CD4-positive, alpha-beta T cell treated with Interferon alpha-2 for 1 hour (primary cell): Measurements from ENCODE around the gene SNRNP35.
"Not testable (repeated sequence)": the region's sequence is repeated elsewhere in the genome, so short reads cannot be mapped to it uniquely, and the experiment has no call there.

Source experiments
- DNase-seq, 2 donors: peaks; one replicate each; pipeline ENCODE4 v3.0.0-alpha.2; 2020 to 2022

The SNRNP35 gene

DNA sequence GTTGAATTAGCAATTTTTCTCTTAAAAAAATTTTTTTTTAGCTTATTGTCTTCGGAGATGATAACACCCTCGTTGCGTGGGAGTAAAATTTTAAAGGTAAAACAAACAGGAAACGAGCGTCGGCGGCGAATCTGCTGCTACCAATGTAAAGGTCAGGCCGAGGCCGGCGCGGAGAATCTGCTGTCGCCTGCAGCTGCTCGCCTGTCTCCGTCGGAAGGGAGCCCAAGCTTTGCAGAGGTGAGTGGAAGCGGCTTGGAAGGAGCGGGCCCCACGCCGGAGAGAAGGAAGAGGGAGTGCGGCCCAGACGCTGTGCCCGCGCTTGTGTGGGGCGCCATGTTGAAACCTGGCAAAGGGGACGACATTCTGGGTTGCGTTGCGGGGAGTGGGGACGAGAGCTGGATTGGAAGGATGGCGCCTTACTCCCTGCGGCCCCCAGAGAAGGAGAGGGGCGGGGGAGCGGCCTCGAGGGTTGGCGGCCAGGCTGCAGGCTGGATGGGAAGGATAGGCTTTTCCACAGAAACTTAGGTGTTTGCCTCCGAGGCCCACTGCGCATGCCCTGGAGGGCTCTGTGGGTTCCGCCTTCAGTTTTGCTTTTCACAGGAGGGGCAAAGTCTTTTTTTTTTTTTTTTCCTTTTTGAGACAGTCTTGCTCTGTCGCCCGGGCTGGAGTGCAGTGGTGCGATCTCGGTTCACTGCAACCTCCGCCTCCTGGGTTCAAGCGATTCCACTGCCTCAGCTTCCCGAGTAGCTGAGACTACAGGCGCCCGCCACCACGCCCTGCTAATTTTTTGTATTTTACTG is at the start of gene SNRNP35:
Gene SNRNP35, plus strand, starts transcription at position 160 of the 800 bp plus-strand sequence. CDS start 7,402 bp downstream, outside the sequence.
- peak; percentile 85 to 89 for DNase-seq

DNA sequence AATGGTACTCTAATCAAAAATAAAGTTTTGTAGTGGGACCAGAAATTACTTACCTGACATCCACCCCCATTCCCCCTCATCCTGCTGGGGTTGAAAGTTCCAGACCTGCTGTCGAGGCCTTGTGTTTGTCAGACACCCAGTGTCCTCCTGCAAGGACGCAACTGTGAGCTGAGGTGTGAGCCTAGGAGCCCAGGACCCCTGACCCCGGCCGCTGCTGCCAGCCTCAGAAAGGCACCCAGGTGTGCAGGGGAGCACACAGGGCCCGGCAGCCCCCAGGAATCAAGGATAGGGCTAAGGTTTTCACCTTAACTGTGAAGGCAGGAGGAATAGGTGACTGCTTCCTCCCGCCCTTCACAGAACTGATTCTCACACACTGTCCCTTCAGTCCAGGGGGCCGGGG is 49.3 kb upstream of the SNRNP35 start:
- DNase-seq = not testable (repeated sequence)

DNA sequence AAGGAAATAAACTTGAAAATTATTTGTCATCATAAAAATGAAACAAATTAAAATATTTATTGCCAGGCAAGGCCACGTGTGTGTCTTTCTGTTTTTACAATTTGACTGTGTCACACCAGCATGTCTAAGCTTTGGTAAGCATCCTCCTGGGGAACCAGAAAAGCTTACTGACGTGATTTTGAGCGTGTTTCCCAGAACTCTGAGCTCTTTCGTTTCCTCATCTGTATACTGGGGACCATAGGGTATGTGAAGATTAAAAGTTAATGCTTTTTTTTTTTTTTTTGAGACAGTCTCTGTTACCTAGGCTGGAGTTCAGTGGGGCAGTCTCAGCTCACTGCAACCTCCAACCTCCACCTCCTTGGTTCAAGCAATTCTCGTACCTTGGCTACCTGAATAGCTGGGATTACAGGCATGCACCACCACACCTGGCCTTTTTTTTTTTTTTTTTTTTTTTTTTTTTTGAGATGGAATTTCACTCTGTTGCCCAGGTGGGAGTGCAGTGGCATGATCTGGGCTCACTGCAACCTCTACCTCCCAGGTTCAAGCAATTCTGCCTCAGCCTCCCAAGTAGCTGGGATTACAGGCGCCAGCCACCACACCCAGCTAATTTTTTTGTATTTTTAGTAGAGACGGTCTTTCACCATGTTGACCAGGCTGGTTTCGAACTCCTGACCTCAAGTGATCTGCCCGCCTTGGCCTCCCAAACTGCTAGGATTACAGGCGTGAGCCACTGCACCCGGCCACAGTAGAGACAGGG is 48.5 kb upstream of the SNRNP35 start:
- DNase-seq = not testable (repeated sequence)

DNA sequence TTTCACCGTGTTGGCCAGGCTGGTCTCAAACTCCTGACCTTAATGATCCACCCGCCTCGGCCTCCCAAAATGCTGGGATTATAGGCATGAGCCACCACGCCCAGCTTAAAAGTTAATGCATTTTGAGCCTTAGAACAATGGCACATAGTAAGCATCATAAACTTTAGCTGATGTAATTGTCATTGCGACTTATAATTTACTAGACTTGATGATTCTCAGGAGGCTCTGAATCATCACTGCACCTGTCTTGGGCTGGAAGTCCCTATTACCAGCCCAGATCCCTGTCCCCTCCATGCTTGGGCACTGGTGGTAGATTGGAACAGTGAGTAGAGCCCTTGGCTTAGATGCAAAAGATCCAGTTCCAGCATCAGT is 47.9 kb upstream of the SNRNP35 start:
- DNase-seq = no peak

- no peak for DNase-seq
Observed at GRCh38 chr12:123421314-123421713, 36.6 kb upstream of the SNRNP35 start.

DNA sequence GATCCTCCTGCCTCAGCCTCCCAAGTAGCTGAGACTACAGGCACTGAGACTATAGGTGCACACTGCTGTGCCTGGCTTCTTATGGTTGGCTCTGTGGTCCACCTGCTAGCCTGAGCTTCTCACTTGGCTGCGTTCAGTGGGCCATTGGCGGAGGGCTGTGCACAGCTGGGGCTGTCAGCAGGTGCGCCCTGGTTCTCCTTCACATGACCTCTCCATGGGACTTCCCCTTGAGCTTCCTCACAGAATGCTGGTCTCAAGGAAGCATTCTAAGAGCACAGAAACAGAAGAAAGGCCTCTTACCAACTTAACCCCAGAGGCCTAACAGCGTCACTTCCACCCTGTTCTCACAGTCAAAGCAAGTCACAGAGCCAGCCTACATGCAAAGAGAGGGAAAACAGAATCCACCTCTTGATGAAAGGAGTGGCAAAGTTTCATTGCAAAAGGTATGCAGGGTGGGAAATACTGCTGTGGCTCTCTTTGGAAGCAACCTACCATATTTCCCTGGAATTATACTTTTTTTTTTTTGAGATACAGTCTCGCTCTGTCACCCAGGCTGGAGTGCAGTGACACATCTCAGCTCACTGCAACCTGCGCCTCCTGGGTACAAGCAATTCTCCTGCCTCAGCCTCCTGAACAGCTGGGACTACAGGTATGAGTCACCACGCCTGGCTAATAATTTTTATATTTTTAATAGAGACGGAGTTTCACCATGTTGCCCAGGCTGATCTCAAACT is 30.7 kb upstream of the SNRNP35 start:
- peak; percentile 71 to 75 for DNase-seq

- DNase-seq = no peak
Observed at GRCh38 chr12:123428591-123428990, 29.3 kb upstream of the SNRNP35 start.

GRCh38 chr12:123429101-123429500 is 28.8 kb upstream of the SNRNP35 start:
- DNase-seq = not testable (repeated sequence)

DNA sequence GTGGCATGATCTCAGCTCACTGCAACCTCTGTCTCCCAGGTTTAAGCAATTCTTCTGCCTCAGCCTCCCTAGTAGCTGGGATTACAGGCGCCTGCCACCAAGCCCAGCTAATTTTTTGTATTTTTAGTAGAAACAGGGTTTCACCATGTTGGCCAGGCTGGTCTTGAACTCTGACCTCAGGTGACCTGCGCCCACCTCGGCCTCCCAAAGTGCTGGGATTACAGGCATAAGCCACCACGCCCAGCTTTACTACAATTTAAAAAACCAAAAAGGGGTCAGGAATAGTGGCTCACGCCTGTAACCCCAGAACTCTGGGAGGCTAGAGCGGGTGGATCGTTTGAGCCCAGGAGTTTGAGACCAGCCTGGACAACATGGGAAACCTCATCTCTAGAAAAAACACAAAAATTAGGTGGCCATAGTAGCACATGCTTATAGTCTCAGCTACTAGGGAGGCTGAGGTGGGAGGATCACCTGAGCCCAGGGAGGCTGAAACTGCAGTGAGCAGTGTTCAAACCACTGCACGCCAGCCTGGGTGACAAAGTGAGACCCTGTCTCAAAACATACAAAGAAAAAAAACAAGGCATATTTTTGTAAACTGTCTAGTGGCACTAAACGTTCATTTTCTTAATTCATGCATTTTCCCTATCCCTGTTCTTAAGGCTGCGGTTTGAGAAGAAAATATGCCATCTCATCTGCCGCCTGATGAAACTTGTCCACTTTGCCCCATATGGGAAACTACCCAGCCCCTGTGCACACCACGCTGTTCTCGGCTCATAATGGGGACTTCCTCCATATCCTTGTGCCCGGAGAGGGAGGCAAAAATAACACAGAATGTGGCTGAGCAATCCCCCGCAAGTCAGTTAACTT is 25.8 kb upstream of the SNRNP35 start:
- DNase-seq = peak; percentile 49 to 56

DNA sequence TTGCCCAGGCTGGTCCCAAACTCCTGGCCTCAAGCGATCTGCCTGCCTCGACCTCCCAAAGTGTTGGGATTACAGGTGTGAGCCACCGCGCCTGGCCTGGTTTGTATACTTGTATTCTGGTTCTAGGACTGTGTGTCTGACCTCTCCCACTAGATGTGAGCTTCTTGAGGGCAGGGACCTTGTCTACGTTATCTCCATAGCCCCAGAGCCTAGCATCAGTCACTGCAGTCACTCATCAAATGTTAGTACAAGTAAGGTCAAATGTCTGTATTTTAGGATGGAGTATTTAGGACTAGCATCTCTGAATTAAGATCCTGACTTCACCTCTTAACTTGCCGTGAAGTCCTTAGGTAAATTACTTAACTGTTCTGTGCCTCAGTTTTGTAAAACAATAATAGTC is 24.3 kb upstream of the SNRNP35 start:
- DNase-seq = no peak

DNA sequence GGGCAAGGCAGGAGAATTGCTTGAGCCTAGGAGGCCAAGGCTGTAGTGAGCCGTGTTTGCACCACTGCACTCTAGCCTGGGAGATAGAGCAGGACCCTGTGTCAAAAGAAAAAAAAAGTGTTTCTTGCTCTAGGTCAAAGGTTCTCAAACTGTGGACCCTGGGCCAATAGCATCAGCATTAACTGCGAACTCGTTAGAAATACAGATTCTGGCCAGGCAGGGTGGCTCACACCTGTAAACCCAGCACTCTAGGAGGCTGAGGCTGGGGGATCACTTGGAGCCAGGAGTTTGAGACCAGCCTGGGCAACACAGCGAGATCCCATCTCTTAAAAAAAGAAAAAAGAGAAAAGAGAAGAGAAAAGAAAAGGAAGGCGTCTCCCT is 22.3 kb upstream of the SNRNP35 start:
- DNase-seq = no peak

- peak; percentile 89 to 94 for DNase-seq
Observed at GRCh38 chr12:123436017-123436964, 21.6 kb upstream of the SNRNP35 start, which contains the start of gene RILPL2. Gene RILPL2 (minus strand): TSS chr12:123436684. CDS start chr12:123436420, 264 bp downstream.

DNA sequence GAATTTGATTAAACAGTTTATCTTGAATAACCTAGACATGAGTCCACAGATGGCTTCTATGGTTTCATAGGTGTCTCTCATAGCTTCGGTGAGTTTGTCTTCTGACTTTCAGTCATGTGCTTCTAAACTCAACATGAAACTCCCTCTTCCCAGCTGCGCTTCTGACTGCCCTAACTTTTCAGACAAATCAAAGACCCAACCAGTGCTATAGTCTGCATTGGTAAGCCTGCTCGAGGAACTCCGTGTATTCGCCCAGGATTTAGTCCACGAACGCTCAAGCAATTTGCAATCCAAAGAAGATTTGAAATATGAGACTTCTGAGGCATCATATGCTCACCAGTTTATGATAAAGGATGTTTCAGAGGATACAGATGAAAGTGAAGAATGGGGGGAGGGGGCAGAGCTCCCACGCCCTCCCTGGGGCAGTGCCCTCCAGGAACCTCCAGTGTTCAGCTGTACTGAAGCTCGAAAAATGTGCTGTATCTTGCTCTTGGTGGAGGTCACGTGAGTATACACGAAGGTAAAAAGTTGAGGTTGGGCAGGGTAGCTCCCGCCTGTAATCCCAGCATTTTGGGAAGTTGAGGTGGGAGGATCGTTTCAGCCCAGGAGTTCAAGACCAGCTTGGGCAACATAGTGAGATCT is 16.3 kb upstream of the SNRNP35 start:
- no peak for DNase-seq

DNA sequence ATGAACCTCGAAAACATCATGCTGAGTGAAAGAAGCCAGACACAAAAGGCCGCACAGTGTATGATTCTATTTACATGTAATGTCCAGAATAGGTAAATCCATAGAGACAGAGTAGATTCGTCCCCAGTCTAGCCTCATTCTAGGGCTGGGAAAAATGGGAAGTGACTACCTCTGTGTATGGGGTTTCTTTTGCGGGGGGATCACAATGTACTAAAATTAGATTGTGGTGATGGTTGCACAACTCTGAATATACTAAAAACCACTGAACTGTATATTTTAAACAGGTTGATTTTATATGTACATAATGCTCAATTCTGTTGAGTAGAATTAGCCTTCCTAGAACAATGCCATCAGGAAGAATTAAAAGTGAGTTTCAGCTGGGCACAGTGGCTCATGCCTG is 15.2 kb upstream of the SNRNP35 start:
- no peak for DNase-seq

DNA sequence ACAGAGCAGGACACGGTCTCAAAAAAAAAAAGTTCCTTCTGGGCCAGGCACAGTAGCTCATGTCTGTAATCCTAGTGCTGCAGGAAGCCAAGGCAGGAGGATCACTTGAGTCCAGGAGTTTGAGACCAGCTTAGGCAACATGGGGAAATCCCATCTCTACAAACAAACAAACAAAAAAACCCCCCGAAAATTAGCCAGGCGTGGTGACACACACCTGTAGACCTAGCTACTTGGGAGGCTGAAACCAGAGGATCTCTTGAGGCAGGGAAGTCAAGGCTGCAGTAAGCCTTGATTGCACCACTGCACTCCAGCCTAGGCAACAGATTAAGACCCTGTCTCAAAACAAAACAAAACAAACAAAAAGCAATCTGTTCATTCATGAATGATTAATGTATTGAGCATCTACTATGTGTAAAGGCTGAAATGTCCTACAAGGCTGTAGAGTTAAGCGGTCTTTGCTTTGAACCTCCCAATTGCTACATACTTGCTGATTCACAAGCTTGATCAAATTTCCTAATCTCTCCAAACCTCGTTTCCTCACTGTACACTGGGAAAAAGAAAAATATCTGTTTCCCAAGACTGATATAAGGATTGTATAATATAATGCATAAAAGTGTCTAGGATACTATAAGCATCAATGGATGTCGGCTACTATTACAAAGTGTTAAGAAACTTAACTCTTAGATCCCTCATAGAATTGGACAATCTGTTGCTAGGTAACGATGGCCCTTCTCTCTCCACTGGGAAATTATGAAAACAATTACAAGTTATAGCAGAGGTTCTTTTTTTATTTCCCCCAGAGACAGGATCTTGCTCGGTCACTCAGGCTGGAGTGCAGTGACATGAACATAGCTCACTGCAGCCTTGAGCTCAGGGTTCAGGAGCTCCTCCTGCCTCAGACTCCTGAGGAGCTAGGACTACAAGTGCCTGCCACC is 13.6 kb upstream of the SNRNP35 start:
- no peak for DNase-seq

DNA sequence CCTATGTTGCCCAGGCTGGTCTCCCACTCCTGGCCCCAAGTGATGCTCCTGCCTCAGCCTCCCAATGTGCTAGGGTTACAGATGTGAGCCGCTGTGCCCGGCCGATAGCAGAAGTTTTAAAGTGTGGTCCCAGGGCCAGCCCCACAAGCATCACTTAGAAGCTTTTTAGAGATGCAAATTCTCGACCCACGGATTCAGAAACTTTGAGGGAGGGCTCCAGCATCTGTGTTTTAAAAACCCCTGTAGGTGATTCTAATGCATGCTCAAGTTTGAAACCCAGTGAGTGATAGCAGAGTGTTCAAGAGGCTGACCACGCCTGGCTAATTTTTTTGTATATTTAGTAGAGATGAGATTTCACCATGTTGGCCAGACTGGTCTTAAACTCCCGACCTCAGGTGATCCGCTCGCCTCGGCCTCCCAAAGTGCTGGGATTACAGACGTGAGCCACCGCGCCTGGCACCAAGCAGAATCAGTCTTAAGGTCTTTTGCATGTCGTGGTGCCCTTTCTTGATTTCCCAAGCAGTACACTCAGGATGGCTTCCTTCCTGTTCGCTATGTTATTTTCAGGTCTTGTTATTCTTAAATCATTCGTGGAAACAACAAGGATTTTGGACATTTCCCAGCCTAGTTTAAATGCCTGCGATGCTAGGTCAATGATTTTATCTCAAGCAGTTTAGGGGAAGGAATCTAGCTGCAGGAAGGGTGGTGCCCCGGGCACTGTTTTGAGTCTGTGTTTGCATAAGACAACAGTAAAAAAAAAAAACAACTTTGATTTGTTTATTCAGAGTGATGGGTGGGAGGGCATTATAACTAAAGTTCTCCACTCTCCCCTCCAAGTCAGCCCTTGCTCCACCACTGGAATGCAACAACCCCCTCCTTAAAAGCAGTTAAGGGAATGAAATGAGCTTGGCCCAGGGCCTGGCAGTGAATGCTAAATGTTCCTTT is 12.3 kb upstream of the SNRNP35 start:
- no peak for DNase-seq

DNA sequence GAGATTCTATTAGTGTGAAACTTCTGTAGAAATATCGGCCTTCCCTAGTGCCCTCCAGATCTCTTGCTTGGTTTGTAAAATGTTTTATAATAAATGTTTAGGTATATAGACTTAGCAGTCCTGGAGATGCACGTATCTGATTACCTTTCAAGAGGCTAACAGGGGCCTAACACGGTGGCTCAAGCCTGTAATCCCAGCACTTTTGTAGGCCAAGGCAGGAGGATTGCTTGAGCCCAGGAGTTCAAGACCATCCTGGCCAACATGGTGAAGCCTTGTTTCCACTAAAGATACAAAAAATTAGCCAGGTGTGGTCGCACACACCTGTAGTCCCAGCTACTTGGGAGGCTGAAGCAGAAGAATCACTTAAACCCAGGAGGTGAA is 11.6 kb upstream of the SNRNP35 start:
- DNase-seq = no peak

DNA sequence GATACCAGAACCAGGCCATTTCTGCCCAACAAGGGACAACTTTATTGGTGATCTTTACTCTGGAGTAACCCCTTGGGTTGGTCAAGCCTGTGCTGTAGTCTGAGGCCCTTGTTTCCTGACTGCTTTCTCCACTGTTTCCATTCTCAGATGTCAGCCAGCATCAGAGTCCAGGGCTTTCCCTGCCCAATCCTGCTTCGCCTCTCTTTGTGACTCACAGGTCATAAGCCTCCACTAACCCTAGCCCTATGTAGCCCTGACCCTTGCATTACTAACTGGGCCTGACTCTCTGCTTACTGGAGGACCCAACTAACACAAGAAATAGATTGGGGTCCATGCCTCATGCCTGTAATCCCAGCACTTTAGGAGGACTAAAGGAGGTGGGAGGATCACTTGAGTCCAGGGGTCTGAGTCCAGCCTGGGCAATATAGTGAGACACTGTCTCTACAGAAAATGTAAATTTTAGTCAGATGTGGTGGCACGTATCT is 8.6 kb upstream of the SNRNP35 start:
- DNase-seq = peak in 1 of 2 donors; percentile 20
